Measurements from ENCODE around the gene COL8A2. TPM values are rescaled to one million over a fixed set of nuclear protein-coding genes. Genes with fewer than 3 reads are reported as not detected.
A peak's percentile ranks its signal among the peaks of the same experiment; 100 is the strongest.

The COL8A2 gene
- total and polyA plus RNA-seq, 2 of the 4 experiments (the other 2 are of a cell fraction), result 0.54 to 1.1 TPM

GRCh38 chr1:36088577-36089392, 36.2 kb downstream of the COL8A2 start, which contains the start of gene ADPRS:
ADPRS (plus strand) TSS chr1:36088892; CDS start chr1:36088905, 13 bp downstream.
- Histone ChIP-seq H3K23ac (ENCODE audit: low read depth, low read length) (peak within 1 kb of the TSS; percentile 89), H3K14ac (replicated peaks; ENCODE audit: low read depth, low read length) (peak within 1 kb of the TSS; percentile 99), H3K4me3 (ENCODE audit: insufficient read depth, low read depth, low read length) (peak within 1 kb of the TSS; percentile 75), H3K79me1 (ENCODE audit: low read depth in 1 of 2, low read length in 2 of 2) (peaks cover 37 to 47% of the 10 kb centered on the region in 2 experiments), H2BK5ac (ENCODE audit: low read depth, low read length, poor library complexity, severe bottlenecking) (peak within 1 kb of the TSS; percentile 76), H3K4me1 (ENCODE audit: control insufficient read depth, insufficient read depth, low read length) (peaks cover 2% of the 10 kb centered on the region; the same call in 1 of the 2 replicates), H3K4me2 (ENCODE audit: low read depth, low read length) (peak within 1 kb of the TSS; percentile 99), H3K27ac (ENCODE audit: insufficient read depth, low read length) (peak within 1 kb of the TSS; percentile 74), H2BK20ac (ENCODE audit: low read depth, low read length) (no peak within 1 kb of the TSS), H3K9ac (ENCODE audit: low read depth, low read length) (peak within 1 kb of the TSS; percentile 86), H2BK120ac (ENCODE audit: low read depth, low read length) (peak within 1 kb of the TSS; percentile 81), H2AFZ (replicated peaks; ENCODE audit: low read length, poor library complexity) (peak within 1 kb of the TSS; percentile 100), H2BK15ac (ENCODE audit: low read depth, low read length) (no peak within 1 kb of the TSS), H4K20me1 (ENCODE audit: insufficient read depth, low read length) (peaks cover 7% of the 10 kb centered on the region; the same call in 1 of the 2 replicates), H2AK9ac (replicated peaks; ENCODE audit: low read depth, low read length, poor library complexity) (peak within 1 kb of the TSS; percentile 99), H4K5ac (ENCODE audit: low read depth, low read length) (peak within 1 kb of the TSS; percentile 99), H3K56ac (ENCODE audit: extremely low read depth, insufficient read depth, low read length) (peak within 1 kb of the TSS; percentile 82), H2AK5ac (ENCODE audit: low read depth, low read length) (peak within 1 kb of the TSS; percentile 81), H3K36me3 (ENCODE audit: control insufficient read depth, insufficient read depth, low read length) (peaks cover 23% of the 10 kb centered on the region), H4K91ac (ENCODE audit: insufficient read depth, low read depth, low read length) (peak within 1 kb of the TSS; percentile 89), H3K27me3 (ENCODE audit: control insufficient read depth, insufficient read depth, low read length) (no peaks in the 10 kb centered on the region), H3K4ac (ENCODE audit: low read depth, low read length) (peak within 1 kb of the TSS; percentile 94), H4K8ac (ENCODE audit: low read depth in 2 of 2, low read length in 2 of 2) (peak within 1 kb of the TSS; percentile 97 to 99), H3K9me1 (ENCODE audit: insufficient read depth, low read length) (peaks cover 8% of the 10 kb centered on the region; the same call in 1 of the 2 replicates), H3K18ac (ENCODE audit: low read depth, low read length) (peak within 1 kb of the TSS; percentile 69), H3K9me3 (ENCODE audit: control insufficient read depth, insufficient read depth, low read length) (no peaks in the 10 kb centered on the region)
- ATAC-seq (ENCODE audit: low read depth) (peak; percentile 91), DNase-seq (peak; percentile 89)
- 0% methylated on average over 77 of the region's 84 CpGs; no CpG with 5 or more reads in 1 of the 2 experiments for WGBS, 2 experiments (ENCODE audit: extremely low coverage in 2 of 2, insufficient read length in 1 of 2)
- BruUV-seq (replicated peaks), result no TSS peak
- intact Hi-C loops (cut with micrococcal nuclease), result loop anchor here (1.0 to 10.0 kb wide), 2 partner anchors 154 to 205 kb away; partner anchors contain the start of genes AGO1 and AGO3
- in situ Hi-C loops (cut with MboI; ENCODE audit: low sequenced_read_pairs), result no loop called here
- ChIA-PET POLR2A (ENCODE audit: unreplicated experiment) (no interaction called here), CTCF (no interaction called here)
- dilution Hi-C loops (cut with HindIII; ENCODE audit: low sequenced_read_pairs, unreplicated experiment), result no loop called here
- TF ChIP-seq MXI1 (IDR thresholded peaks at IDR 0.05; ENCODE audit: borderline replicate concordance, low read depth, low read length) (peak; percentile 77; the same call in 1 of the 2 replicates), FOS (IDR thresholded peaks at IDR 0.05; ENCODE audit: low read depth, low read length) (0 out of 2 replicates have a peak, but pooled peaks have one; percentile 7), CTCF (conservative IDR thresholded peaks at IDR 0.05; ENCODE audit: low read depth, low read length) (peak; percentile 97), RAD21 (IDR thresholded peaks at IDR 0.05; ENCODE audit: low read length) (peak; percentile 42), RFX5 (IDR thresholded peaks at IDR 0.05; ENCODE audit: low read depth, low read length) (no peak), BHLHE40 (IDR thresholded peaks at IDR 0.05; ENCODE audit: low read depth, low read length) (no peak), NFE2L2 (IDR thresholded peaks at IDR 0.05; ENCODE audit: low read depth, low read length) (no peak), MAFK (IDR thresholded peaks at IDR 0.05; ENCODE audit: low read depth, low read length) (no peak), SMC3 (IDR thresholded peaks at IDR 0.05; ENCODE audit: low read depth, low read length) (peak; percentile 37), ELK1 (IDR thresholded peaks at IDR 0.05; ENCODE audit: borderline replicate concordance, low read depth, low read length) (0 out of 2 replicates have a peak, but pooled peaks have one; percentile 80), CHD1 (IDR thresholded peaks at IDR 0.05; ENCODE audit: low read depth, low read length) (no peak), MAZ (IDR thresholded peaks at IDR 0.05; ENCODE audit: borderline replicate concordance, low read depth, low read length) (peak; percentile 86), POLR2A (IDR thresholded peaks at IDR 0.05; ENCODE audit: low read depth, low read length) (peak; percentile 85), RCOR1 (IDR thresholded peaks at IDR 0.05; ENCODE audit: insufficient replicate concordance, low read length) (peak; percentile 82), CEBPB (IDR thresholded peaks at IDR 0.05; ENCODE audit: low read depth, low read length) (no peak)
